Stomach smooth muscle (tissue), 2 donors: Measurements from ENCODE around the gene INPPL1.

ENCODE experiments used
- H3K27ac ChIP-seq: one replicate; pipeline ENCODE4 v1.7.0; 2013; ENCODE audit warnings: mild to moderate bottlenecking, low read length, inconsistent platforms
- H3K27me3 ChIP-seq, 2 donors: one replicate each; pipeline ENCODE4 v1.7.0; 2013; ENCODE audit warnings: low read length in 2 of 2; ENCODE audit not compliant: insufficient read depth in 2 of 2, control insufficient read depth in 1 of 2
- H3K36me3 ChIP-seq, 2 donors: one replicate each; pipeline ENCODE4 v1.7.0; 2013; ENCODE audit warnings: low read length in 2 of 2; ENCODE audit not compliant: control insufficient read depth in 2 of 2, insufficient read depth in 2 of 2
- H3K4me1 ChIP-seq: one replicate; pipeline ENCODE4 v1.7.0; 2013; ENCODE audit warnings: low read length; ENCODE audit not compliant: control insufficient read depth, insufficient read depth
- H3K4me3 ChIP-seq, 2 donors: one replicate each; pipeline ENCODE4 v1.7.0; 2013; ENCODE audit warnings: low read length in 2 of 2
- H3K9ac ChIP-seq, 2 donors: one replicate each; pipeline ENCODE4 v1.7.0; 2013; ENCODE audit warnings: low read length in 2 of 2, mild to moderate bottlenecking in 1 of 2
- H3K9me3 ChIP-seq, 2 donors: one replicate each; pipeline ENCODE4 v1.7.0; 2013; ENCODE audit warnings: low read length in 2 of 2; ENCODE audit not compliant: control insufficient read depth in 2 of 2
- donor health status: healthy.
- donor health status: Pancreatic carcinoma.

Gene INPPL1

DNA sequence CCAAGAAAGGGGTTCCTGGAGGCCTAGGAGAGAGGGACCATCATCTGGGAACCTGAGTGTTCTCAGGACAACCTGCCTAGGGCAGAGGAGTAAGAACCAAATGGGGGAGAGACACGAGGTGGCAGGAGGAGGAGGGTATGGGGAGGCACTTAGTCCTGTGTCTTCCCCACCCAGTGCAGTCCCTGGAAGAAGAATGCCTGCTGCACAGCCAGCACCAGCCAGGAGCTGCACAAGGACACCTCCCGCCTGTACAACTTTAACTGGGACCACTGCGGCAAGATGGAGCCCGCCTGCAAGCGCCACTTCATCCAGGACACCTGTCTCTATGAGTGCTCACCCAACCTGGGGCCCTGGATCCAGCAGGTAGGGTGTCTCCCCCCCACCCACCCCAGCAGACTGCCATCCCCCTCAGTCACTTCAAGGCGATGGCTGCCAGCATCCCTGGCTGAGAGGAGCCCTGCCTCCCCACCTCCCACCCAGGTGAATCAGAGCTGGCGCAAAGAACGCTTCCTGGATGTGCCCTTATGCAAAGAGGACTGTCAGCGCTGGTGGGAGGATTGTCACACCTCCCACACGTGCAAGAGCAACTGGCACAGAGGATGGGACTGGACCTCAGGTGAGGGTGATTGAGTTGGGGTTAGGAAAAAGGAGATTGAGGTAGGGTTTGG is 3.7 kb upstream of the INPPL1 start:
- Histone ChIP-seq H3K36me3 (no peaks in the 10 kb centered on the region), H3K9ac (no peak overlapping the region), H3K27me3 (peaks cover 0 to 4% of the 10 kb centered on the region in 2 donors), H3K4me1 (peaks cover 20% of the 10 kb centered on the region), H3K4me3 (no peak overlapping the region), H3K27ac (no peak overlapping the region), H3K9me3 (no peaks in the 10 kb centered on the region)

DNA sequence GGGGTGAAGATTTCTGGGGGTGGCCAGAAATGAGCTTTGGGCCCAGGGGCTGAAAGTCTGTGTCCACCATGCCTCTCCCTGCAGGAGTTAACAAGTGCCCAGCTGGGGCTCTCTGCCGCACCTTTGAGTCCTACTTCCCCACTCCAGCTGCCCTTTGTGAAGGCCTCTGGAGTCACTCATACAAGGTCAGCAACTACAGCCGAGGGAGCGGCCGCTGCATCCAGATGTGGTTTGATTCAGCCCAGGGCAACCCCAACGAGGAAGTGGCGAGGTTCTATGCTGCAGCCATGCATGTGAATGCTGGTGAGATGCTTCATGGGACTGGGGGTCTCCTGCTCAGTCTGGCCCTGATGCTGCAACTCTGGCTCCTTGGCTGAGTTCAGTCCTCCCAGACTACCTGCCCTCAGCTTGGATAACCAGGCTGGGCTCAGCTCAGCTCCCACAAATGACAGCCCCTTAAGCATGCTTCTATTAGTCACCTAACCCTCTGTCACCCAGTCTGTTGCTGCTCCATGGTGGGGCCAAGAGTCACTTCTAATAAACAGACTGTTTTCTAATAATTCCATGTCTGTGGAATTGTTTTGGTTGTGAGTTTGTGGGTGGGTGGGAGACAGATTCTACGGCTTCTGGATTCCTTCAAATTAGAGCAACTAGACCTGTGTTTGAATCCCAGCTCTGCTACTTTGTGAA is 3.0 kb upstream of the INPPL1 start:
- H3K36me3 ChIP-seq: no peaks in the 10 kb centered on the region
- peaks cover 0 to 4% of the 10 kb centered on the region in 2 donors for H3K27me3 ChIP-seq
- H3K9me3 ChIP-seq: no peaks in the 10 kb centered on the region
- H3K27ac ChIP-seq: peak overlapping the region; percentile 93
- peaks cover 24% of the 10 kb centered on the region for H3K4me1 ChIP-seq
- H3K4me3 ChIP-seq: no peak overlapping the region
- H3K9ac ChIP-seq: no peak overlapping the region

DNA sequence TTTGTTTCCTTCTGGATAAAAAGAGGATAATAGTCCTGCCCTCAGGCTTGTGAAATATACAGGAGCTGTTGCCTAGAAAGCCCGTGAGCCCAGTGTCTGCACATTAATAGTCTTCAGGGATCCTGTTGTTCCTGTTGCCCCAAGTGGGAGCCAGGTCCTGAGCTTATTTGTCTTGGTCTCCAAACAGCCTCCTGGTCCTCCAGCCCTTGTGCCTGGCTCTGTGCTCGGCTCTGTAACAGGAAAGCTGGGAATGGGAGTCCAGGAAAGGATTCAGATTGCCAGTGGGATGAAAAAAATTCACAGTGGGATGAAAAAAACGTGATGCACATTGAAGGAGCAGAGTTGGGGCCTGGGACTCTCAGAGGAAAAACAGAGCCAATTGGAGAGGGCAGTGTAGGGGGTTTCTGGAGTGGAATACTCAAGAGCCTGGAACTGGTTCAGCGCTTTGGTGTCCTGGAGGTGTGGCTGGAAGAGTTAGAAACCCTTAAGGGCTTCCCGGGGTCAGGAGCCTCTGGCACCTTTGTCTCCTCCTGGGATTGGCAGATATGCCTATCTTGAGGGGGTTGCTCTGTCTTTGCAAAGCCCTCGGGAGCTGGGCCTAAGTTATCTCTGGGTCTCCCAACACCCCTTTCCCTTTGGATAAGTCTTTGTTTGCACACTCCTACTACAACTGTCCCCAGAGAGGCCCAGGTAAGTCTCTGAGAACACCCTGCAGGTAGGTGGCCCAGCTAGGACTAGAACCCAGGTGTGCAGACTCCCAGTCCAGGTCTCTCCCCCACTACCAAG is 2.3 kb upstream of the INPPL1 start:
- Histone ChIP-seq H3K4me1 (peaks cover 27% of the 10 kb centered on the region), H3K4me3 (peak overlapping the region; percentile 87 to 89)

DNA sequence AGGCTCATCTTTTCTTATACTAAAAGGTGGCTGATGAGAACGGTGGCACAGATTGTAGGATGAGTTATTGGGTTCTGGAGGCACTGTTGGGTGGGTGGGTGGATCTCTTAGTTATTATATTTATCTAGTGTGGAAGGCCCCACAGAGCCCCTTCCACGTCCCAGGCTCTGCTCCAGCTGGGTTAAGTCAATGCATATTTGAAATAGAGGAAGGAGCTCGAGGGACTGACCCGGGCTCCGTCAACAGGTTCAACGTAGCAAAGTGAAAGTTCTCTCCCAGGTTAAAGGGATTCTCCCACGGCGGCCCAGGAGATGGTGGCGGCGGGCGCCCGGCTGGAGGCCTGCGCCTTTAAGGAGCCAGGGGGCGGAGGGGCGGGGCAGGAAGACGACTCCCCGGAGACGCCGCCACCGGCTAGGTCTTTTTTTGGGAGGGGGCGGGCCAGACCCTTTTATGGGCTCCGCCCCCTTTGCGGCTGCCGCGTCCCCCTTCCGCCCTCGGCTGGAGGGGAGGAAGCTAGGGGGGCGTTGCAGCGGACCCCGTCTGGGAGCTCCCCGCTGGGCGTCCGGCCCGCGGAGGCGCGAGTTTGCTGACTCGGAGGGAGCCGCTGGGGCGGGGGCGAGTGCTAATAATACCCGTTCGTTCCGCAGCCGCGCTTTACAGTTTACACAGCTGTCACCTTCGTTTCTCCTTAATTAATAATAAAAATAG is 1.5 kb upstream of the INPPL1 start:
- Histone ChIP-seq H3K27me3 (peaks cover 0 to 4% of the 10 kb centered on the region in 2 donors), H3K4me3 (peak overlapping the region; percentile 87 to 89), H3K9ac (peak overlapping the region; percentile 79 to 82), H3K27ac (peak overlapping the region; percentile 93), H3K4me1 (peaks cover 35% of the 10 kb centered on the region), H3K36me3 (peaks cover 0 to 5% of the 10 kb centered on the region in 2 donors), H3K9me3 (no peaks in the 10 kb centered on the region)

More for the DNA sequence above, 2.3 kb upstream of the INPPL1 start:
- Histone ChIP-seq H3K27ac (peak overlapping the region; percentile 93), H3K9me3 (no peaks in the 10 kb centered on the region), H3K36me3 (peaks cover 0 to under 1% of the 10 kb centered on the region in 2 donors), H3K9ac (peak overlapping the region; percentile 79 to 82), H3K27me3 (peaks cover 0 to 4% of the 10 kb centered on the region in 2 donors)

DNA sequence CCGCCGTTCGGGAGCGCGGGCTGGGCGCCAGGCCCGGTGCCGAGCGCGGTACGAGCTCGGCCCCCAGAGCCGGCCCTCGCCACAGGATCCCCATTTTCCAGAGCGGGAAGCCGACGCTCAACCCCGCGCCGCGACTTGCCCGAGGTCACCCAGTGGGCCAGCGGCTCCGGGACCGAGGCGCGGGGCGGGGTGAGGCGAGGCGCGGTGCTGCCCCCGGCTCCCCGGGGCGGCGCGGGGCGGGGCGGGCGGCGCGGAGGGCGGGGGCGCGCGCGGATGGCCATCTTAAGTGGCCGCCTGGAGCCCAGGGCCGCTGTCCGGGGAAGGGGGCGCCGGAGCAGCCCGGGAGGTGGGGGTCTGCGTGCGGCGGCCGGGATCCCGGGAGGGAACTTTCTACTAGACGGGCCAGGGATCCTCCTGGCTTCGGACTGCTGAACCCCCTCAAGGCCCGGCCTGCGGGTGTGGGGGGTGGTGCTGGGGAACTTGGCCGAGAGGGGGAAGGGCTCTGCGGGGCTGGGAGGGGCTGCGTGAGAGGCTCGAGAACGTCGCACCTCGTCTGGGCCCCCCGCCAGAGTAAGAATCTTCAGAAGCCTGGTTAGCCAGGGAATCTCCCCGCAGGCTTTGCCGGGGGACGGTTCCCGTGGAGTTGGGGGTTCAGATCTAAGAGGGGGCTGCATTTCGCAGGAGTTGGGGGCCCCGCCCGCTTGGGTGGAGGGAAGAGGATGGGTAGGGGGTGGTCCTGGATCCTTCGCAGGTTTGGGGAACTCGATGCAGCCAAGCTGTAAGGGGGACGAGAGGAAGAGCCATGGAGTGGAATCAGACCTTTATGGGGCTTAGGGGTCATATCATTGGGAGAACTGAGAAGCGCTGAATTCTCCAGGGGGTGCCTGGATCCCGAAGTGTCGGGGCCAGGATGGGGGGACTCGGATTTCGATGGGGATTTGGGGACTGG is 678 bp upstream of the INPPL1 start:
- peak overlapping the region; percentile 89 to 94 for H3K4me3 ChIP-seq
- H3K9me3 ChIP-seq: no peaks in the 10 kb centered on the region
- peaks cover 37% of the 10 kb centered on the region for H3K4me1 ChIP-seq
- H3K27me3 ChIP-seq: no peaks in the 10 kb centered on the region
- peaks cover 2 to 9% of the 10 kb centered on the region in 2 donors for H3K36me3 ChIP-seq
- peak overlapping the region; percentile 93 for H3K27ac ChIP-seq
- H3K9ac ChIP-seq: peak overlapping the region; percentile 85 to 95

DNA sequence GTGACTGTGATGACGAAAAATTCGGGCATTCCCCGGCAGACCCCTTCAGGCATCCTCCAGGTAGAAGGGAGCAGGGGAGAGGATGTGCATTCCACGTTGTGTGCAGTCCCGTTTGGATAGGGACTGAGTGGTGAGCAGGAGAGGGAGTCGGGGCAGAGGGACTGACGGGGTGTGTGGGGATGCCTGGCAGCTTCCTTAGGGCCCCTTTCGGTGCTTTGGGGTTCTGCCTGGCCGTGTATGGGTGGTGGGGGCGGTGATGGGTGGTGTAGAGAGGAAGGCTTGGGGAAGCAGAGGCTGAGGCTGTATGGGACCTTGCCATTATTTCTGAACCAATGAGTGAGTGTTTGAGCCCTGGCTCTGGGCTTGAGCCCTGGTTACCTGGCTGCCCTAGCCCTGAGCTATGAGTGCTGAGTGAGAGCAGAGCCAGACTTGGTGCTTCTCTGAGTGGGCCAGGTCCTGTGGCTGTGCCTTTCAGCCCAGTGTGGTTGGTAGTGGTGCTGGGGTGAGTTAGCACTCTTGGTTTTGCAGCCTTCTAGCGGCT is 914 bp downstream of the INPPL1 start:
- H3K9ac ChIP-seq: peak overlapping the region; percentile 74 to 95
- H3K4me3 ChIP-seq: peak overlapping the region; percentile 65 to 89
- peaks cover 17 to 25% of the 10 kb centered on the region in 2 donors for H3K36me3 ChIP-seq
- peak overlapping the region; percentile 46 for H3K27ac ChIP-seq
- no peaks in the 10 kb centered on the region for H3K9me3 ChIP-seq
- H3K27me3 ChIP-seq: no peaks in the 10 kb centered on the region
- H3K4me1 ChIP-seq: peaks cover 37% of the 10 kb centered on the region

DNA sequence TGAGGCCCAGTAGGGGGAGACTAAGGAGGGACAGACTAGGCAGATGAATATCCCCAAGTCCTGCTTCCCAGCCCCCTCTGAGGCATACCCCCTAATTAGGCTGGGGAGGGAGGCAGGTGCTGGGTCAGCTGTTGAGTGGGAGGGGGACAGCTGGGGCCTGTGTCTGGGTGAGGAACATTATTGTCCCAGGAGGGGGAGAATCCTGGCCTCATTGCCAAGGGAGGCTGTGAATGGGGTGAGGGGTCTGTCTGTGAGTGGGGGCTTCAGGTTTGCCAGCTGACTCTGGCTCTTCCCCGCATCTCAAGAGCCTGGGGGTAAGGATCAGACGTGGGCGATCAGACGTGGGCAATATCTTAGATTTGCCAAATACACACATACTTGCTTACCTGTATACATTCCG is 2.1 kb downstream of the INPPL1 start:
- H3K36me3 ChIP-seq: peaks cover 28 to 37% of the 10 kb centered on the region in 2 donors
- H3K27me3 ChIP-seq: no peaks in the 10 kb centered on the region
- no peak overlapping the region for H3K4me3 ChIP-seq
- no peak overlapping the region for H3K27ac ChIP-seq
- H3K9me3 ChIP-seq: no peaks in the 10 kb centered on the region
- H3K9ac ChIP-seq: peak overlapping the region in 1 of 2 donors; percentile 1
- H3K4me1 ChIP-seq: peaks cover 37% of the 10 kb centered on the region

DNA sequence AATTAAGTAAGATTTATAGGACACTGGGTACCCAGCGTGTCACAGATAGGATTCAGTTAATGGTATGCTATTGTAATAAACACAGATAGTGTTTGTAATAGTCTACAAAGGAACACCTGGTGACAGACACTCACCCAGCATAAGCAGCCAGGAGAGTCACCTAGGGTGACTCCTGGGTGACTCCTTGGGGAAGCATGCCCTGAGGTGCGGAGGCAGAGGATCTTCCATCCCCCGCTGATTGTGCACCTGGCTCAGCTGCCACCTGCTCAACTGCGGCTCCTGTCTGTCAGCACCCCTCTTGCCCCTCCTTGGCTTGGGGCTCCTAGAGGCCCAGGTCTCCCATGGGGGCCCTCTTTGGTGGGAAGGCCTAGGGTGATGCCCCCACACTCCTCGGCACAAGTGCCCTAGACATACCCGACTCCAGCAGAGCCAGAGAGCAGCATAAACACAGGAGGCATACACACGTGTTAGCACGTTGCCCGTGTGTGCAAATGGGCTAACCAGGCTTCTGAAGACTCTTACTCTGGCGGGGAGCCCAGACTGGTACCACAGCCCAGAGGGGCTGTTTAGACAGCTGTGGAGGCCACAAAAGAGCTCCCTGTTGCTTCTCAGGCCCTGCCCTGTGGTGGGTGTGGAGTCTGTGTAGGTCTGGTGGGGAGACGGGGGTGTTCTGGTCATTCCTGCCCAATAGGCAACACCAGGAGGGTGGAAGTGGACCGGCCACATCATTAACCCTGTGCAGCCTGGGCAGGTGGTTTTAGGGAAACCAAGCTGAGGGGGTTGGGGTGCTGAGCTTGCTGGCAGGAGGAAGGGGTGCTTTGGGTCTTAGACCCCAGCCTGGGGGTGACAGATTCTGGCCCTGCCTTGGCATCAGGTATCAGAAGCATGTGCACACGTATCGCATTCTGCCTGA is 3.0 kb downstream of the INPPL1 start:
- no peaks in the 10 kb centered on the region for H3K9me3 ChIP-seq
- H3K36me3 ChIP-seq: peaks cover 37 to 44% of the 10 kb centered on the region in 2 donors
- H3K9ac ChIP-seq: peak overlapping the region in 1 of 2 donors; percentile 36
- no peak overlapping the region for H3K27ac ChIP-seq
- H3K27me3 ChIP-seq: no peaks in the 10 kb centered on the region
- H3K4me1 ChIP-seq: peaks cover 30% of the 10 kb centered on the region
- no peak overlapping the region for H3K4me3 ChIP-seq
